ENCODE measurements around the gene MCOLN3.
"Not testable (repeated sequence)": the region's sequence is repeated elsewhere in the genome, so short reads cannot be mapped to it uniquely, and the experiment has no call there.

Gene MCOLN3

GRCh38 chr1:85047472-85048295 is 616 bp downstream of the MCOLN3 start:
- DNase-seq (ENCODE audit: low read depth): no peak

- DNase-seq (ENCODE audit: low read depth): no peak
These were observed 1.2 kb downstream of the MCOLN3 start for GRCh38 chr1:85047144-85047471.

- DNase-seq (ENCODE audit: low read depth): no peak
These were observed 5.9 kb downstream of the MCOLN3 start for GRCh38 chr1:85042413-85042812.

- DNase-seq (ENCODE audit: low read depth): no peak
These were observed 6.5 kb downstream of the MCOLN3 start for GRCh38 chr1:85041793-85042192.

- DNase-seq (ENCODE audit: low read depth): no peak
These were observed 15.1 kb downstream of the MCOLN3 start for GRCh38 chr1:85033221-85033620.

- no peak for DNase-seq (ENCODE audit: low read depth)
These were observed 17.8 kb downstream of the MCOLN3 start for GRCh38 chr1:85030536-85030935.

- DNase-seq (ENCODE audit: low read depth): no peak
These were observed 20.1 kb downstream of the MCOLN3 start for GRCh38 chr1:85028151-85028550.

GRCh38 chr1:85027242-85027983 is 20.9 kb downstream of the MCOLN3 start:
- DNase-seq (ENCODE audit: low read depth): no peak

GRCh38 chr1:85025940-85026339 is 22.4 kb downstream of the MCOLN3 start:
- no peak for DNase-seq (ENCODE audit: low read depth)

- DNase-seq (ENCODE audit: low read depth): no peak
These were observed 23.6 kb downstream of the MCOLN3 start for GRCh38 chr1:85024736-85025135.

GRCh38 chr1:85022700-85023099 is 25.6 kb downstream of the MCOLN3 start:
- DNase-seq (ENCODE audit: low read depth): no peak

GRCh38 chr1:85019994-85020393 is 28.3 kb downstream of the MCOLN3 start:
- peak; percentile 83 for DNase-seq (ENCODE audit: low read depth)

- DNase-seq (ENCODE audit: low read depth): no peak
These were observed 32.5 kb downstream of the MCOLN3 start for GRCh38 chr1:85015826-85016225.

- not testable (repeated sequence) for DNase-seq (ENCODE audit: low read depth)
These were observed 42.7 kb downstream of the MCOLN3 start for GRCh38 chr1:85005641-85006040.

GRCh38 chr1:85001742-85002141 is 46.6 kb downstream of the MCOLN3 start:
- no peak for DNase-seq (ENCODE audit: low read depth)

GRCh38 chr1:84998642-84999280 is 49.5 kb downstream of the MCOLN3 start:
- DNase-seq (ENCODE audit: low read depth): no peak

- DNase-seq (ENCODE audit: low read depth): no peak
These were observed 50.4 kb downstream of the MCOLN3 start for GRCh38 chr1:84997667-84998600.

GRCh38 chr1:84996846-84997666 is 51.2 kb downstream of the MCOLN3 start, which contains the start of gene MCOLN2:
TSS of gene MCOLN2 (minus strand) at chr1:84997113. CDS start at chr1:84996872, 241 bp downstream.
- no peak for DNase-seq (ENCODE audit: low read depth)

GRCh38 chr1:84995484-84996334 is 52.6 kb downstream of the MCOLN3 start:
- DNase-seq (ENCODE audit: low read depth): no peak
